Spleen (tissue), 11 donors: ENCODE measurements around the gene TENM4. TPM values are rescaled to one million over a fixed set of nuclear protein-coding genes. Genes with fewer than 3 reads are reported as not detected.

ENCODE experiments used
- DNase-seq: peaks from one replicate; pipeline ENCODE4 v3.0.0-alpha.2; 2020
- H3K27ac ChIP-seq, 8 donors: fragments of 200-600 bp; sonication (generic) in 7 of 8; 1 replicate in 4 of 8; 2 replicates in 4 of 8; pipeline versions ENCODE4 v1.5.0 to v1.8.0; 2016 to 2021; ENCODE audit warnings: inconsistent platforms in 4 of 8, mild to moderate bottlenecking in 4 of 8, moderate library complexity in 1 of 8
- H3K27me3 ChIP-seq, 7 donors: fragments of 200-600 bp; sonication (generic) in 6 of 7; replicated peaks in 1 of 7; 1 replicate in 4 of 7; 2 replicates in 3 of 7; pipeline versions ENCODE4 v1.5.0 to v1.8.0; 2016 to 2021; ENCODE audit warnings: inconsistent platforms in 3 of 7, mild to moderate bottlenecking in 1 of 7
- H3K36me3 ChIP-seq, 6 donors: fragments of 200-600 bp; sonication (generic) in 5 of 6; 1 replicate in 4 of 6; 2 replicates in 2 of 6; pipeline versions ENCODE4 v1.5.0 to v1.8.0; 2016 to 2021; ENCODE audit warnings: inconsistent platforms in 2 of 6
- H3K4me1 ChIP-seq, 6 donors: fragments of 200-600 bp; sonication (generic) in 5 of 6; 1 replicate in 3 of 6; 2 replicates in 3 of 6; pipeline versions ENCODE4 v1.5.0 to v1.8.0; 2016 to 2021; ENCODE audit warnings: inconsistent platforms in 3 of 6
- H3K4me3 ChIP-seq, 8 donors: fragments of 200-600 bp; sonication (generic) in 7 of 8; 1 replicate in 4 of 8; 2 replicates in 4 of 8; pipeline versions ENCODE4 v1.5.0 to v1.8.0; 2016 to 2021; ENCODE audit warnings: inconsistent platforms in 4 of 8, mild to moderate bottlenecking in 4 of 8, moderate library complexity in 2 of 8
- H3K9me3 ChIP-seq, 8 donors: fragments of 200-600 bp; sonication (generic) in 7 of 8; 1 replicate in 4 of 8; 2 replicates in 4 of 8; pipeline versions ENCODE4 v1.5.0 to v1.8.0; 2016 to 2021; ENCODE audit warnings: inconsistent platforms in 4 of 8
- POLR2A ChIP-seq, 3 donors: fragments of 450-650 bp; IDR thresholded peaks; one replicate each; pipeline ENCODE4 v1.5.1; 2017; ENCODE audit warnings: antibody characterized with exemption in 3 of 3, mild to moderate bottlenecking in 1 of 3
- POLR2AphosphoS5 ChIP-seq, 3 donors: sonication (generic); formaldehyde crosslinking; IDR thresholded peaks; one replicate each; pipeline ENCODE4 v1.5.1; 2017; ENCODE audit warnings: antibody characterized with exemption in 3 of 3
- WGBS, 5 donors: extraction: QIAGEN DNeasy Blood & Tissue Kit in 3 of 5; methylation state at CpG; one replicate each; pipeline versions ENCODE4 v1.1.5 to v1.1.7; 2013 to 2018; 5-methylcytosine and 5-hydroxymethylcytosine counted together
- intact Hi-C: fragments of 100-400 bp; cut with DNase I; formaldehyde crosslinking; loops from one replicate; pipeline ENCODE4 v1.15.0; 2023; ENCODE audit warnings: low total_unique reads
- polyA plus RNA-seq, 3 donors: library from polyadenylated mRNA; stranded (reverse); fragments of 200-250 nt; gene quantifications; one replicate each; pipeline ENCODE4 v1.2.1, GENCODE V29; 2013
- total RNA-seq, 7 donors: library from RNA; depleted of rRNA in 3 of 7; stranded (reverse); fragments of >200 nt in 3 of 7; fragmentation: NEBNext Ultra II Directional in 4 of 7; extraction: Animal tissue kit (Norgen Biotek cat#: 25700) in 4 of 7; gene quantifications; one replicate each; pipeline versions ENCODE4 v1.1.0 to v1.2.1, GENCODE V29; 2016 to 2021
- TF ChIP-seq, protein P1 (sequence below), 11 experiments: fragments of 200-600 bp in 7 of 11; fragments of 450-650 bp in 4 of 11; sonication (generic) in 4 of 11; IDR thresholded peaks in 8 of 11; conservative IDR thresholded peaks in 3 of 11; 1 replicate in 7 of 11; 2 replicates in 4 of 11; pipeline versions ENCODE4 v1.4.0 to v1.8.0; 2016 to 2021; ENCODE audit warnings: antibody characterized with exemption in 11 of 11, inconsistent platforms in 4 of 11, mild to moderate bottlenecking in 1 of 11
- donor health status: healthy with polysubstance abuse.
- donor health status: DM: no; HTN: no; CAD: no; lungs with moderate emphysema.
- donor health status: DM: no; HTN: no; CAD: no.
- donor health status: Bipolar disorder and iron deficiency.
- donor health status: healthy.
- donor health status: DM: no; HTN: no; CAD: no.
- donor health status: DM: yes; HTN: yes; CAD: no.

TENM4 gene
- total and polyA plus RNA-seq, 10 donors = 0.09 to 4.5 (median 1.2) TPM

DNA sequence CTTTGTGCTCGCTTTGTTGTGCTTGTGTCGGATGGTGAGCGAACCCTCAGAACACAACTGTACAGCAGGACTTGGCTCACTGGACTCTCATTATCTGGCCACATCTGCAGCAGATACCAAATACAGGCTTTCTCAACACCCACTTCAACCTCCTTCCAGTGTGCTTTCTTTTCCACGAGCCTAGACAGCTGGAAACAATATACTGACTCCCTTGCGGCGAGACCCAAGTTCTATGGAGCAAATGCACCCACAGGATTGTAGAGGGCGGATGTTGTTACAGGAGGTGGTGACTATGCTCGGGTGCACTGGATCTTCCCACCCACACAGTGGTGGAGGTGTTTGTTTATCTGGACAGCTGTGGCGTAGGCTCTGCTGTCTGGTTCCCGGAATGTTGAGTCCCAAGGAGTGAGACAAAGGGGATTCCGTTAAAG is 204.3 kb downstream of the TENM4 start:
- no peaks in the 10 kb centered on the region for H3K9me3 ChIP-seq
- H3K4me1 ChIP-seq = no peaks in the 10 kb centered on the region
- no peaks in the 10 kb centered on the region for H3K36me3 ChIP-seq
- 80 to 94% (median 84%) methylated on average over 11 of the region's 11 CpGs for WGBS, 5 donors
- H3K27ac ChIP-seq = no peak overlapping the region
- peaks cover 0 to under 1% (median 0%) of the 10 kb centered on the region in 7 donors for H3K27me3 ChIP-seq
- no peak overlapping the region for H3K4me3 ChIP-seq
- intact Hi-C loops = no loop called here
- no peak for DNase-seq
- TF ChIP-seq POLR2A (IDR thresholded peaks at IDR 0.05) = no peak

DNA sequence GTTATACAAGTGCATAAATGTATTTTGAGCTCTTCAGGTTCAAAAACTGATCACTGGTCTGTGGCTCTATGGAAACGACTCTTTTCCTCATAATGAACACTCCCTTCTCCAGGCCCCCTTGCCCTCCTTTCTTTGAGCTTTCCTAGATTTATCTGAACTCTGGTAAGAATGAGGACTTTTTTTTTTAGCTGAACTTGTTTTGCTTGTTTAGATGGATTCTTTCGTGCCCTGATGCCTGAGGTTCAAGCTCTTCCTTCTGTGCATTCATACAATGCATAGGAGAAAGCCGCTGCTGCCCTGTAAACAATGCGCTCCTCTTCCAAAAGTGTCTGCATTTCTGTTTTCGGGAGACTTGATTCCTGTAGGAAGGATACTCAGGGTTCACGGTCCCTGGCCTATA is 205.1 kb downstream of the TENM4 start:
- intact Hi-C loops = no loop called here
- WGBS, 5 donors = 81 to 88% (median 84%) methylated on average over 6 of the region's 6 CpGs
- Histone ChIP-seq H3K9me3 (no peaks in the 10 kb centered on the region), H3K27ac (no peak overlapping the region), H3K27me3 (no peaks in the 10 kb centered on the region), H3K4me3 (no peak overlapping the region), H3K36me3 (no peaks in the 10 kb centered on the region), H3K4me1 (no peaks in the 10 kb centered on the region)
- DNase-seq = no peak
- TF ChIP-seq POLR2A (IDR thresholded peaks at IDR 0.05) (no peak), POLR2AphosphoS5 (IDR thresholded peaks at IDR 0.05) (no peak)
- TF ChIP-seq, protein P1, sequence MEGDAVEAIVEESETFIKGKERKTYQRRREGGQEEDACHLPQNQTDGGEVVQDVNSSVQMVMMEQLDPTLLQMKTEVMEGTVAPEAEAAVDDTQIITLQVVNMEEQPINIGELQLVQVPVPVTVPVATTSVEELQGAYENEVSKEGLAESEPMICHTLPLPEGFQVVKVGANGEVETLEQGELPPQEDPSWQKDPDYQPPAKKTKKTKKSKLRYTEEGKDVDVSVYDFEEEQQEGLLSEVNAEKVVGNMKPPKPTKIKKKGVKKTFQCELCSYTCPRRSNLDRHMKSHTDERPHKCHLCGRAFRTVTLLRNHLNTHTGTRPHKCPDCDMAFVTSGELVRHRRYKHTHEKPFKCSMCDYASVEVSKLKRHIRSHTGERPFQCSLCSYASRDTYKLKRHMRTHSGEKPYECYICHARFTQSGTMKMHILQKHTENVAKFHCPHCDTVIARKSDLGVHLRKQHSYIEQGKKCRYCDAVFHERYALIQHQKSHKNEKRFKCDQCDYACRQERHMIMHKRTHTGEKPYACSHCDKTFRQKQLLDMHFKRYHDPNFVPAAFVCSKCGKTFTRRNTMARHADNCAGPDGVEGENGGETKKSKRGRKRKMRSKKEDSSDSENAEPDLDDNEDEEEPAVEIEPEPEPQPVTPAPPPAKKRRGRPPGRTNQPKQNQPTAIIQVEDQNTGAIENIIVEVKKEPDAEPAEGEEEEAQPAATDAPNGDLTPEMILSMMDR (IDR thresholded peaks at IDR 0.05 in 8 of 11, conservative IDR thresholded peaks at IDR 0.05 in 3 of 11) = no peak

DNA sequence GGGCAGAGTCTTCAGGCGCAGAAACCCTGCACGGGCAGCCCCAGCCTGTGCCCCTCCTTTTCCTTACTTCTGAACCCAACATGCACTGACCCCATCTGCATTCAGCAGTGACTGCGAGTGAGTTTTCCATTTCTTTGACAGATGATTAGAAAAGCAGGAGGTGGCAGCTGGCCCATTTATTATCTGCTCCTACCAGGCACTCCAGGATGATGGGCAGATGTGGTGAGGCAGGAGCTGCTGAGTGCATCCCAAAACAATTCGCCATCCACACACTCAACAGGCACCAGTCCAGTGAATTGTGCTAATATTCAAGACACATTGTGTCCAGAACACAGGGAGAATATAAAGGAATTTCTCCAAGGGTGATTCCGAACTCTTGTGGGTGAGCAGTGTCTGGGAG is 208.5 kb downstream of the TENM4 start:
- H3K36me3 ChIP-seq = no peaks in the 10 kb centered on the region
- TF ChIP-seq, protein P1 (IDR thresholded peaks at IDR 0.05 in 8 of 11, conservative IDR thresholded peaks at IDR 0.05 in 3 of 11) = no peak
- no peak for TF ChIP-seq POLR2A (IDR thresholded peaks at IDR 0.05)
- no peak for TF ChIP-seq POLR2AphosphoS5 (IDR thresholded peaks at IDR 0.05)
- no peaks in the 10 kb centered on the region for H3K4me1 ChIP-seq
- intact Hi-C loops = no loop called here
- no peaks in the 10 kb centered on the region for H3K9me3 ChIP-seq
- 71 to 91% (median 85%) methylated on average over 5 of the region's 5 CpGs for WGBS, 5 donors
- H3K27ac ChIP-seq = no peak overlapping the region
- no peaks in the 10 kb centered on the region for H3K27me3 ChIP-seq
- H3K4me3 ChIP-seq = no peak overlapping the region
- no peak for DNase-seq

DNA sequence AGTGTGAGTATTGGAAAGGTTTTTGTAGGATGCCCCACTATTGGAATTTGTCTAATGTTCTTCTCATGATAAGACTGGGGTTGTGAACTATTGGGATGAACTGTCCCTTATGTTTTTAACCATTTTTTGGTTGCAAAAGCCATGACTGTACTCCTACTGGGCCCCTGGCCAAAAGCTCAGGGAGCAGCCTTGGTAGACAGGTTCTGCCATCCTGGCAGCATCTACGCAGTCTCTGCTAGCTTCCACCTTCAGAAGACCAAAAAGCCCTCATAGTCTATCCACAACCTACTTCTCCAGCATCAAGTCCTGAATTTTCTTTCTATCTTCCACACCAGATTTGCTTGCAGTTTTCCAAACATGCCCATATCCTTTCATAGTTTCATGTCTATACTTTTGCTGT is 211.8 kb downstream of the TENM4 start:
- Histone ChIP-seq H3K4me1 (no peaks in the 10 kb centered on the region), H3K36me3 (no peaks in the 10 kb centered on the region), H3K4me3 (no peak overlapping the region), H3K9me3 (no peaks in the 10 kb centered on the region), H3K27ac (no peak overlapping the region), H3K27me3 (no peaks in the 10 kb centered on the region)
- TF ChIP-seq, protein P1 (IDR thresholded peaks at IDR 0.05 in 8 of 11, conservative IDR thresholded peaks at IDR 0.05 in 3 of 11) = no peak
- TF ChIP-seq POLR2AphosphoS5 (IDR thresholded peaks at IDR 0.05) = no peak
- no peak for TF ChIP-seq POLR2A (IDR thresholded peaks at IDR 0.05)
- no peak for DNase-seq
- WGBS, 5 donors = 88 to 96% (median 93%) methylated on average over 1 of the region's 1 CpG
- intact Hi-C loops = no loop called here
